ENCODE data around the gene CYP39A1.

The CYP39A1 gene

GRCh38 chr6:46605091-46605797 is 47.4 kb downstream of the CYP39A1 start:
- no peak overlapping the region for H3K9ac ChIP-seq
- no peaks in the 10 kb centered on the region for H3K36me3 ChIP-seq
- H4K20me1 ChIP-seq, result no peaks in the 10 kb centered on the region
- H3K27me3 ChIP-seq, result no peaks in the 10 kb centered on the region
- H3K4me1 ChIP-seq, result no peaks in the 10 kb centered on the region
- no peak overlapping the region for H3K27ac ChIP-seq
- H3K9me3 ChIP-seq, result no peaks in the 10 kb centered on the region
- no peak overlapping the region for H3K4me3 ChIP-seq
- TF ChIP-seq Cebpa-rat (IDR thresholded peaks at IDR 0.05), result no peak
- H3K4me2 ChIP-seq, result no peak overlapping the region

- no peak overlapping the region for H3K27ac ChIP-seq
- no peaks in the 10 kb centered on the region for H3K4me1 ChIP-seq
- no peak for TF ChIP-seq Cebpa-rat (IDR thresholded peaks at IDR 0.05)
- H3K4me2 ChIP-seq, result no peak overlapping the region
- H4K20me1 ChIP-seq, result no peaks in the 10 kb centered on the region
- H3K9ac ChIP-seq, result no peak overlapping the region
- H3K27me3 ChIP-seq, result no peaks in the 10 kb centered on the region
- H3K9me3 ChIP-seq, result peaks cover 4% of the 10 kb centered on the region; the same call in 1 of the 2 replicates
- H3K36me3 ChIP-seq, result no peaks in the 10 kb centered on the region
- no peak overlapping the region for H3K4me3 ChIP-seq
Measured at GRCh38 chr6:46598215-46598614, 54.4 kb downstream of the CYP39A1 start.

GRCh38 chr6:46592740-46593139 is 59.9 kb downstream of the CYP39A1 start:
- Histone ChIP-seq H4K20me1 (no peaks in the 10 kb centered on the region), H3K36me3 (no peaks in the 10 kb centered on the region)

GRCh38 chr6:46592046-46592445 is 60.6 kb downstream of the CYP39A1 start:
- H4K20me1 ChIP-seq, result no peaks in the 10 kb centered on the region
- H3K4me2 ChIP-seq, result no peak overlapping the region
- no peak for TF ChIP-seq Cebpa-rat (IDR thresholded peaks at IDR 0.05)
- no peaks in the 10 kb centered on the region for H3K36me3 ChIP-seq
- no peaks in the 10 kb centered on the region for H3K27me3 ChIP-seq
- H3K9me3 ChIP-seq, result peaks cover 4% of the 10 kb centered on the region; the same call in 1 of the 2 replicates
- H3K9ac ChIP-seq, result no peak overlapping the region
- no peak overlapping the region for H3K27ac ChIP-seq
- H3K4me1 ChIP-seq, result no peaks in the 10 kb centered on the region
- no peak overlapping the region for H3K4me3 ChIP-seq

More at GRCh38 chr6:46592740-46593139, 59.9 kb downstream of the CYP39A1 start:
- H3K9me3 ChIP-seq, result peaks cover 4% of the 10 kb centered on the region; the same call in 1 of the 2 replicates
- no peaks in the 10 kb centered on the region for H3K27me3 ChIP-seq
- H3K27ac ChIP-seq, result no peak overlapping the region
- no peak for TF ChIP-seq Cebpa-rat (IDR thresholded peaks at IDR 0.05)
- H3K4me2 ChIP-seq, result no peak overlapping the region
- H3K4me1 ChIP-seq, result no peaks in the 10 kb centered on the region
- H3K4me3 ChIP-seq, result no peak overlapping the region
- no peak overlapping the region for H3K9ac ChIP-seq

GRCh38 chr6:46590765-46591164 is 61.9 kb downstream of the CYP39A1 start:
- Histone ChIP-seq H3K4me3 (no peak overlapping the region), H4K20me1 (no peaks in the 10 kb centered on the region), H3K27me3 (no peaks in the 10 kb centered on the region), H3K9me3 (peaks cover 4% of the 10 kb centered on the region; the same call in 1 of the 2 replicates), H3K9ac (no peak overlapping the region), H3K27ac (no peak overlapping the region), H3K4me1 (no peaks in the 10 kb centered on the region), H3K36me3 (no peaks in the 10 kb centered on the region), H3K4me2 (no peak overlapping the region)
- TF ChIP-seq Cebpa-rat (IDR thresholded peaks at IDR 0.05), result no peak

- no peak for TF ChIP-seq Cebpa-rat (IDR thresholded peaks at IDR 0.05)
- no peaks in the 10 kb centered on the region for H3K9me3 ChIP-seq
- no peak overlapping the region for H3K9ac ChIP-seq
- no peak overlapping the region for H3K4me3 ChIP-seq
- no peaks in the 10 kb centered on the region for H3K36me3 ChIP-seq
- H3K27ac ChIP-seq, result no peak overlapping the region
- H3K4me1 ChIP-seq, result no peaks in the 10 kb centered on the region
- H4K20me1 ChIP-seq, result no peaks in the 10 kb centered on the region
- no peak overlapping the region for H3K4me2 ChIP-seq
- no peaks in the 10 kb centered on the region for H3K27me3 ChIP-seq
Measured at GRCh38 chr6:46586906-46587305, 65.7 kb downstream of the CYP39A1 start.

GRCh38 chr6:46584586-46584985 is 68.0 kb downstream of the CYP39A1 start:
- no peak overlapping the region for H3K4me3 ChIP-seq
- H3K4me2 ChIP-seq, result no peak overlapping the region
- no peaks in the 10 kb centered on the region for H3K9me3 ChIP-seq
- H3K4me1 ChIP-seq, result no peaks in the 10 kb centered on the region
- no peaks in the 10 kb centered on the region for H4K20me1 ChIP-seq
- no peaks in the 10 kb centered on the region for H3K27me3 ChIP-seq
- H3K36me3 ChIP-seq, result no peaks in the 10 kb centered on the region
- no peak for TF ChIP-seq Cebpa-rat (IDR thresholded peaks at IDR 0.05)
- no peak overlapping the region for H3K9ac ChIP-seq
- H3K27ac ChIP-seq, result no peak overlapping the region

GRCh38 chr6:46583721-46584120 is 68.9 kb downstream of the CYP39A1 start:
- no peaks in the 10 kb centered on the region for H3K27me3 ChIP-seq
- no peak for TF ChIP-seq Cebpa-rat (IDR thresholded peaks at IDR 0.05)

GRCh38 chr6:46583081-46583480 is 69.5 kb downstream of the CYP39A1 start:
- no peak overlapping the region for H3K4me3 ChIP-seq
- no peak overlapping the region for H3K9ac ChIP-seq
- no peak overlapping the region for H3K4me2 ChIP-seq
- no peak for TF ChIP-seq Cebpa-rat (IDR thresholded peaks at IDR 0.05)
- no peaks in the 10 kb centered on the region for H3K36me3 ChIP-seq
- no peak overlapping the region for H3K27ac ChIP-seq
- no peaks in the 10 kb centered on the region for H3K4me1 ChIP-seq
- H4K20me1 ChIP-seq, result no peaks in the 10 kb centered on the region
- H3K27me3 ChIP-seq, result no peaks in the 10 kb centered on the region
- no peaks in the 10 kb centered on the region for H3K9me3 ChIP-seq

More at GRCh38 chr6:46583721-46584120, 68.9 kb downstream of the CYP39A1 start:
- Histone ChIP-seq H3K36me3 (no peaks in the 10 kb centered on the region), H3K4me3 (no peak overlapping the region), H3K27ac (no peak overlapping the region), H3K4me2 (no peak overlapping the region), H3K9me3 (no peaks in the 10 kb centered on the region), H3K4me1 (no peaks in the 10 kb centered on the region), H3K9ac (no peak overlapping the region), H4K20me1 (no peaks in the 10 kb centered on the region)

- no peak overlapping the region for H3K4me3 ChIP-seq
- H4K20me1 ChIP-seq, result no peaks in the 10 kb centered on the region
- no peaks in the 10 kb centered on the region for H3K4me1 ChIP-seq
- no peak overlapping the region for H3K27ac ChIP-seq
- no peak overlapping the region for H3K9ac ChIP-seq
- no peak for TF ChIP-seq Cebpa-rat (IDR thresholded peaks at IDR 0.05)
- no peaks in the 10 kb centered on the region for H3K36me3 ChIP-seq
- no peak overlapping the region for H3K4me2 ChIP-seq
- no peaks in the 10 kb centered on the region for H3K27me3 ChIP-seq
- no peaks in the 10 kb centered on the region for H3K9me3 ChIP-seq
Measured at GRCh38 chr6:46581459-46582177, 71.0 kb downstream of the CYP39A1 start.
